Measurements from ENCODE around the gene ABTB1.

Gene ABTB1

DNA sequence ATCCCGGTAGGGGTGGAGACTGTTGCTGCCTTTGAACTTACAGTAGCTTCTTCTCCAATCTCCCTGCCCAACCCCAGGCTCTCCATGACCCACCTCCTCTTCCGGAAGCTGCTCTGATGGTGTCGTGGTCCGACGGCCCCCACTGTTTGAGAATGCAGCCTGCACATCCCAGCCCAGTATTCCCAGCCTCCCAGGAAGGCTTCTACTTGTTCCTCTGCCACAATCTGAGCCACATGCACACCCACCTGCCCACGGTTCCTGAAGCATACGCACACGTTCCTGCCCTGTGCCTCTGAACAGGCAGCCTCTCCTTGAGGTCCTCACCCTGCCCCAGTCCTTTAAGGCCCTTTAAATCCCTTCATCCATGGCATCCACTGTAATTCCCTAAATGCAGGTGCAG is 57.4 kb downstream of the ABTB1 start:
- DNase-seq (ENCODE audit: low read depth), result no peak
- no peak for TF ChIP-seq CTCF (IDR thresholded peaks at IDR 0.05; ENCODE audit: low read length, missing control alignments)
- H3K4me3 ChIP-seq (replicated peaks; ENCODE audit: low read depth, low read length), result no peak overlapping the region

Measured in fibroblast of pulmonary artery (primary cell).